Hepatocyte (in vitro differentiated cells): ENCODE results near the gene GBX1.

ENCODE experiments used
- CTCF ChIP-seq: fragments of 200-600 bp; sonication (generic); IDR thresholded peaks from 2 replicates; pipeline ENCODE4 v1.5.1; 2016; ENCODE audit warnings: antibody characterized with exemption, mild to moderate bottlenecking; ENCODE audit not compliant: poor library complexity
- EZH2 ChIP-seq: fragments of 200-600 bp; sonication (generic); IDR thresholded peaks from 2 replicates; pipeline ENCODE4 v1.6.1; 2016; ENCODE audit warnings: antibody characterized with exemption, mild to moderate bottlenecking, borderline replicate concordance

GRCh38 chr7:151121380-151122170, 45.9 kb downstream of the GBX1 start:
- TF ChIP-seq EZH2 (no peak), CTCF (no peak)
